GM23248 (cell line): Measurements from ENCODE around the gene RPS24. TPM values are rescaled to one million over a fixed set of nuclear protein-coding genes. Genes with fewer than 3 reads are reported as not detected.

ENCODE experiments used
- DNase-seq: peaks from one replicate; pipeline ENCODE4 v3.0.0-alpha.2; 2015
- H2AFZ ChIP-seq: fragments of 200-600 bp; sonication (generic); 2 replicates; pipeline ENCODE4 v1.6.1; 2016; ENCODE audit warnings: antibody characterized with exemption
- H3F3A ChIP-seq: fragments of 200-600 bp; sonication (generic); 2 replicates; pipeline ENCODE4 v1.6.1; 2016; ENCODE audit warnings: mild to moderate bottlenecking, antibody characterized with exemption, mixed run types; ENCODE audit not compliant: insufficient read depth
- H3K27ac ChIP-seq: fragments of 200-600 bp; sonication (generic); 2 replicates; pipeline ENCODE4 v1.5.1; 2016; ENCODE audit warnings: mild to moderate bottlenecking
- H3K27me3 ChIP-seq: fragments of 200-600 bp; sonication (generic); replicated peaks from 2 replicates; pipeline ENCODE4 v1.6.1; 2016; ENCODE audit warnings: mild to moderate bottlenecking; ENCODE audit not compliant: insufficient read depth
- H3K36me3 ChIP-seq: fragments of 200-600 bp; sonication (generic); 2 replicates; pipeline ENCODE4 v1.6.1; 2016; ENCODE audit warnings: low read depth, mild to moderate bottlenecking
- H3K4me1 ChIP-seq: fragments of 200-600 bp; sonication (generic); 2 replicates; pipeline ENCODE4 v1.6.1; 2016; ENCODE audit warnings: mild to moderate bottlenecking; ENCODE audit not compliant: insufficient read depth
- H3K4me2 ChIP-seq: fragments of 200-600 bp; sonication (generic); one replicate; pipeline ENCODE4 v1.6.1; 2016; ENCODE audit warnings: mild to moderate bottlenecking; ENCODE audit not compliant: unreplicated experiment
- H3K4me3 ChIP-seq: fragments of 200-600 bp; sonication (generic); 2 replicates; pipeline ENCODE4 v1.5.1; 2016; ENCODE audit warnings: mild to moderate bottlenecking
- H3K79me2 ChIP-seq: fragments of 200-600 bp; sonication (generic); 2 replicates; pipeline ENCODE4 v1.6.1; 2016; ENCODE audit warnings: mild to moderate bottlenecking; ENCODE audit not compliant: insufficient read depth
- H3K9ac ChIP-seq: fragments of 200-600 bp; sonication (generic); 2 replicates; pipeline ENCODE4 v1.6.1; 2016; ENCODE audit warnings: mild to moderate bottlenecking
- H3K9me2 ChIP-seq: fragments of 200-600 bp; sonication (generic); 2 replicates; pipeline ENCODE4 v1.6.1; 2016; ENCODE audit warnings: mixed run types, mild to moderate bottlenecking, moderate library complexity; ENCODE audit not compliant: insufficient read depth
- H3K9me3 ChIP-seq: fragments of 200-600 bp; sonication (generic); one replicate; pipeline ENCODE4 v1.6.1; 2017; ENCODE audit warnings: low read depth
- H4K20me1 ChIP-seq: fragments of 200-600 bp; sonication (generic); 2 replicates; pipeline ENCODE4 v1.6.0; 2016; ENCODE audit not compliant: insufficient read depth
- EZH2 ChIP-seq: fragments of 200-600 bp; sonication (generic); IDR thresholded peaks from 2 replicates; pipeline ENCODE4 v1.6.1; 2018; ENCODE audit warnings: antibody characterized with exemption, mild to moderate bottlenecking; ENCODE audit not compliant: insufficient read depth, poor library complexity, severe bottlenecking
- EZH2phosphoT487 ChIP-seq: fragments of 200-600 bp; sonication (generic); IDR thresholded peaks from 2 replicates; pipeline ENCODE4 v1.6.1; 2018; ENCODE audit warnings: antibody characterized with exemption, moderate library complexity, mild to moderate bottlenecking, low read depth; ENCODE audit not compliant: insufficient read depth
- WGBS, 2 experiments: methylation state at CpG; one replicate each; pipeline ENCODE4 v1.1.6; 2015 to 2017; ENCODE audit warnings: low lambda C conversion rate in 2 of 2, low coverage in 1 of 2; ENCODE audit errors: missing lambda C conversion rate in 2 of 2; 5-methylcytosine and 5-hydroxymethylcytosine counted together
- in situ Hi-C: fragments of 300-500 bp; cut with MboI; formaldehyde crosslinking; loops from 2 replicates; pipeline ENCODE4 v1.15.0; 2020
- polyA plus RNA-seq: library from polyadenylated mRNA; unstranded; fragments of >200 nt; fragmentation: Nextera tagmentation; extraction: Ambion mirVana; gene quantifications from 2 replicates; pipeline ENCODE4 v1.2.1, GENCODE V29; 2016
- total RNA-seq: library from RNA; depleted of rRNA; stranded (reverse); fragments of >200 nt; shearing (Covaris generic); gene quantifications from 2 replicates; pipeline ENCODE4 v1.2.3, GENCODE V29; 2014; rRNA removed

Gene RPS24
- total and polyA plus RNA-seq, 2 experiments from 2014 or later, result 660 to 1,653 TPM

DNA sequence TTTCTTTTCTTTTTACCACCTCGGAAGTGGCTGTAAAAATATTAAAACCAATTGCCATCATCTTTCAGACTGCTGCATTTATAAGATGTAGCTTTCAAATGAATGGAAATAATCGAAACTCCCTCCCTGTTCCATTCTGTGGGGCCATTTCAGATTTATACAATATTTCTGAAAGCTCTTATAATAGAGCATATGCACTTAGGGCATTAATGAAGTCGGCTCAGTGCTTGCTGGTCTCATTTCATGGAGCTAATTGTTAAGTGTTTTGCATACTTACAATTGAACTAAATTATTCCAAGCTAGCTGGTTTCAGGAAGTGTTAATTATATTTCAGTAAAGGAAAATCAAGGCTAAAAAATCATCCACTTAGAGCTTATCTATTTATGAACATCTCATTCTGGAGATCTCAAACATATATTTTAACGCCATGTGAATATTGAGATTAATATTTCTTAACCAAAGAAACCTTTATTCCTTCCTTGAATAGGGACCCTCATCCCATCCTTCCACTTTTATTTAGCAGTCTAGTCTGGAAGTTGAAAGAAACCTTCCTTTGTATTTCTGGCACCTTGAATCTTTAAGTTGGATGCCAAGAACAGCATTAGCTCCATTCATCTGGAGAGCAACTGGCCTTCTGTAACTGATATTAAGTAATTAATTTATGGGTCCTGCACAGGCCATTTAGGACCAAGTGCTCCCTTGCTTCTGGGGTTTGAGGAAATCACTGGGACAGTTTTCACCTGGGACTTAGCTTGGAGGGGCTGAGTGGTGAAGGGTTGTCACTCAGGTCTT is 45.1 kb downstream of the RPS24 start:
- Histone ChIP-seq H3F3A (no peaks in the 10 kb centered on the region), H2AFZ (no peak overlapping the region), H3K9me3 (no peaks in the 10 kb centered on the region), H3K4me3 (no peak overlapping the region), H3K27me3 (peaks cover 6% of the 10 kb centered on the region), H3K4me2 (no peak overlapping the region), H3K36me3 (no peaks in the 10 kb centered on the region), H3K27ac (no peak overlapping the region), H3K9me2 (no peaks in the 10 kb centered on the region), H4K20me1 (no peaks in the 10 kb centered on the region), H3K9ac (no peak overlapping the region), H3K4me1 (no peaks in the 10 kb centered on the region), H3K79me2 (no peaks in the 10 kb centered on the region)
- DNase-seq, result no peak
- TF ChIP-seq EZH2, result no peak
- TF ChIP-seq EZH2phosphoT487, result no peak
- WGBS, 2 experiments, result 57 to 64% methylated on average over 4 of the region's 4 CpGs
- in situ Hi-C loops, result no loop called here

DNA sequence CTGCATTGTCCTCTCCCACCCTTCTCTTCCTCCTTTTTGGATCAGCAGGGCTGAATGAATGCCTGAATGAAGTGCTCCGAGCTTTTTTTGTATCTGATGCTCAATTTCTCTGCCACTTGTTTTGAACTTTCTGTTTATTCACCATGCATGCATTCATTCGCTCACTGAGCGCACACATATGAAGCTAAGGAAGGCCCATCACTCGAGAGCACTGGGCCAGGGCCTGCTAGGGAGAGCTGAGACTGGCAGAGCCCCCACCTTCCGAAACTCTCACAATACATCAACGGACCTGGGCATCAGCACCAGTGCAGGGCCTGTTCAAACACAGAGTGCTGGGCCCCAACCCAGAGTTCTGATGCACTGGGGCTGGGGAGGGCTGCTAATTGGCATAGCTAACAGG is 45.7 kb downstream of the RPS24 start:
- TF ChIP-seq EZH2 (no peak), EZH2phosphoT487 (no peak)
- in situ Hi-C loops, result no loop called here
- Histone ChIP-seq H3K4me3 (no peak overlapping the region), H3K4me1 (no peaks in the 10 kb centered on the region), H2AFZ (no peak overlapping the region), H3K27ac (no peak overlapping the region), H3K27me3 (peaks cover 6% of the 10 kb centered on the region), H3K79me2 (no peaks in the 10 kb centered on the region), H3K9ac (no peak overlapping the region), H3K36me3 (no peaks in the 10 kb centered on the region), H3F3A (no peaks in the 10 kb centered on the region), H4K20me1 (no peaks in the 10 kb centered on the region), H3K4me2 (no peak overlapping the region), H3K9me2 (no peaks in the 10 kb centered on the region), H3K9me3 (no peaks in the 10 kb centered on the region)
- DNase-seq, result no peak
- 84 to 86% methylated on average over 6 of the region's 6 CpGs for WGBS, 2 experiments

DNA sequence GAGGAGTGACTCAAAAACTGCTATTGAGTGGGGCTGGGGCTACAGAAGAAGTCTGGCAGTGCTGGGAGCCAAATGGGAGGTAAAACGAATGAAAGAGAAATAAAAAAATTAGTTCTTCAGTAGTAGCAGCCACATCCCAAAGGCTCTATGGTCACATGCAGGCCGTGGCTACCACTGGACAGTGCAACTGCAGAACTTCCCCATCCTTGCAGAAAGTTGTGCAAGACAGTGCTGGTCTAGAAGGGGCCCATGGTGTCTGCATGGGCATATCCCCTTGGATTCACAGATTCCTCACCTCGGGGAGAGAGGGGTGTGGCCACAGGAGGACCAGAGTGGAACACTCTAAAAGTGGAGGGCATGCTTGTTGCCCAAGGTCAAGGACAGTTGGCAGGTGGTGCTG is 47.6 kb downstream of the RPS24 start:
- peaks cover 6% of the 10 kb centered on the region for H3K27me3 ChIP-seq
- no peak overlapping the region for H3K9ac ChIP-seq
- no peaks in the 10 kb centered on the region for H4K20me1 ChIP-seq
- H3K27ac ChIP-seq, result no peak overlapping the region
- no peaks in the 10 kb centered on the region for H3K9me2 ChIP-seq
- no peak overlapping the region for H2AFZ ChIP-seq
- 32 to 39% methylated on average over 3 of the region's 3 CpGs for WGBS, 2 experiments
- H3K36me3 ChIP-seq, result no peaks in the 10 kb centered on the region
- no peak for DNase-seq
- no peaks in the 10 kb centered on the region for H3K4me1 ChIP-seq
- H3K4me3 ChIP-seq, result no peak overlapping the region
- in situ Hi-C loops, result no loop called here
- no peaks in the 10 kb centered on the region for H3F3A ChIP-seq
- no peak overlapping the region for H3K4me2 ChIP-seq
- no peaks in the 10 kb centered on the region for H3K79me2 ChIP-seq
- H3K9me3 ChIP-seq, result no peaks in the 10 kb centered on the region
- TF ChIP-seq EZH2phosphoT487 (no peak), EZH2 (no peak)

DNA sequence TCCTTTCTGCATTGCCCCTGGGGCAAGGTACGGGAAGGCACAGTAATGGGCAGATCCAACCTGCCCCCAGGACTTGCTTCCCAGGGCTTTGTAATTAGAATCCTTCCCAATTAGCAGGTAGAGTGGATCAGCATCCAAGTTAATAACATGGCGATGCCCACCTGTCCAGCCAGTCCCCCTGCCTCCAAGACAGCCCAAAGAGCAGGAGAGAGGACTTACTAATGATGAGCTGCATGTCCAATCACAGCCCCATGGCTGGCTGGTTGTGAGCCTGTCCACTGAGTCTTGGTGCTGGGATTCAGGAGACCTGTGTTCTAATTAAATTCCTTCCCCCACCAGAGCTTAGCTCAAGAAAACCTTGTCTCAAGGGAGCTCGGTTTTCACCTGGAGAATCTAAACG is 49.0 kb downstream of the RPS24 start:
- no peak for TF ChIP-seq EZH2
- no peak for TF ChIP-seq EZH2phosphoT487
- H4K20me1 ChIP-seq, result no peaks in the 10 kb centered on the region
- WGBS, 2 experiments, result 64 to 67% methylated on average over 4 of the region's 4 CpGs
- no peak overlapping the region for H3K4me2 ChIP-seq
- no peak overlapping the region for H3K4me3 ChIP-seq
- no peak for DNase-seq
- peaks cover 6% of the 10 kb centered on the region; the same call in 1 of the 2 replicates for H3K27me3 ChIP-seq
- H3K9ac ChIP-seq, result no peak overlapping the region
- H3K9me2 ChIP-seq, result no peaks in the 10 kb centered on the region
- no peaks in the 10 kb centered on the region for H3K36me3 ChIP-seq
- H3K9me3 ChIP-seq, result no peaks in the 10 kb centered on the region
- no peaks in the 10 kb centered on the region for H3F3A ChIP-seq
- in situ Hi-C loops, result no loop called here
- no peak overlapping the region for H2AFZ ChIP-seq
- H3K79me2 ChIP-seq, result no peaks in the 10 kb centered on the region
- no peak overlapping the region for H3K27ac ChIP-seq
- no peaks in the 10 kb centered on the region for H3K4me1 ChIP-seq

Other genes starting within 250 kb of the RPS24 start
- gene DLG5, start 107.1 kb upstream of the RPS24 start, total RNA-seq, result 27.4 and 27.9 TPM in 2 replicates
- 4.4 and 5.0 TPM in 2 replicates for gene DLG5, start 107.1 kb upstream of the RPS24 start, polyA plus RNA-seq
- gene POLR3A, start 4.3 kb upstream of the RPS24 start, total RNA-seq, result 9.2 and 9.6 TPM in 2 replicates
- gene POLR3A, start 4.3 kb upstream of the RPS24 start, polyA plus RNA-seq, result 11.9 and 12.8 TPM in 2 replicates